ENCODE results near the gene BLZF1.
"Not testable (repeated sequence)": the region's sequence is repeated elsewhere in the genome, so short reads cannot be mapped to it uniquely, and the experiment has no call there.

BLZF1 gene

GRCh38 chr1:169360415-169360814 lies 7.6 kb upstream of the BLZF1 start:
- DNase-seq (ENCODE audit: low spot score): no peak

- DNase-seq (ENCODE audit: low spot score): no peak
Observed at GRCh38 chr1:169361281-169361680, 6.7 kb upstream of the BLZF1 start.

DNA sequence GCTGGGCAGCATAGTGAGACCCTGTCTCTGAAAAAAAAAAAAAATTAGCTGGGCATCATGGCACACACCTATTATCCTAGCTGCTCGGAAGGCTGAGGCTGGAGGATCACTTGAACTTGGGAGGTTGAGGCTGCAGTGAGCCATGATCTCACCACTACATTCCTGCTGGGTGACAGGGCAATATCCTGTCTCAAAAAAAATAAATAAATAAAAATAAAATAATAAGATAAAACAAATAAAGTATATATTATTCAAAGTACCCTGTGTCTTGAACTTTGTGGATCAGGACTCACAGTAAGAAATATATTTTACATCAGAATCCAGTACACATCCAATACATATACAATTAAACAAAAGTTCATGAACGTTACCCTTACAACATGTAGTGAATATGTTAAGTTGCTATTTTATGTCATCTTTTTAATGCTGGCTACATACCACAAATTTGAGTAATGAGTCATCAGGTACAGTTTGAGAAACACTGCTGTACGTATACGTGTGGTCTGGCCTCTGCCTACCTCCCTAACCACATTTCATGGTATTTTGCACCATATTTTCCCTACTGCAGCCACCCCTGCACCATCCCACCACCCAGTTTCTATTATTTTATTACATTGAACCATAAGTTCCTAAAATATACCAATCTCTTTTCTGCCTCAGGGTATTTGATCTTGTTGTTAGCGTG lies 4.8 kb upstream of the BLZF1 start:
- peak; percentile 47 for DNase-seq (ENCODE audit: low spot score)

DNA sequence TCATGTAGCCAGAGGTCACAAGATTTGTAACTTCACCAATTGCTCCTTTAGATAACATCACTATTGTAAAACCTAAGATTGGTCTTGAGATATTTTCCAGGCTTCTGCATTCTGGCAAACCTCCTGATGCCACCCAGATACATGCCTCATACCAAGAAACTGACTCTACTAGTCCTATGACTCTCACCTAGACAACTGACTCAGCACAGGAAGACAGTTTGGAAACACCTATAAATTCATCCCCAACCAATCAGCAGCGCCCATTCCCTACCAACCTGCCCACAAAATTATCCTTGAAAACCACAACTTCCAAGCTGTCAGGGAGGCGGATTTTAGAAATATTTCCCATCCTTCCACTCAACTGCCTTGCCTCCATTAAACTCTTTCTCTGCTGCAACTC lies 3.0 kb upstream of the BLZF1 start:
- no peak for DNase-seq (ENCODE audit: low spot score)

DNA sequence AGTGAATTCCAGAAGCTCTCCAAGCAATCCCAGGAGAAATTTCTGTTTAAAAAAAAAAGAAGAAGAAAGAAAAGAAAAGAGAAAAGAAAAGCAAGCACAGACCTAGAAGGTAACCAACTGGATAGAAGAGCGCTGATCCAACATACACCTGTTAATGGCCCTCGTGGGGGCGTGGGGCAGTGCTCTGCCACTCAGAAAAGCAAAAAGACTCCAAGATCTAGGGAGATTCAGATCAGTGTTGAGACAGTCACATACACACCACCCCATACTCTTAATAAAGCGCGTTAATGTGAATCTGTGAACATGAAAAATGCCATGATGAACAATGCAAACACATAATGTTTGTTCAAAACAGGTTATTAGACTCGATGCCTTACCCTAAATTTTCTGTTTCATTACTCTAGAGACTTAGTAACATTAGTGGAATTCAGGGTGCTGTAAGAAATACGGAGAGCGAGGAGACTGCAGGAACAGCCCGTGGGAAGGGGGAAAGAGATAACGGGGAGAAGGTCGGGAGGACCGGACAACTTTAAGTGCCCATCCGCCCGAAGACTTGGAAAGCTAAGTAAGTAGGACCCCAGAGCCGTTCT lies 804 bp upstream of the BLZF1 start:
- DNase-seq (ENCODE audit: low spot score): no peak

GRCh38 chr1:169368406-169368769 lies 393 bp downstream of the BLZF1 start:
- DNase-seq (ENCODE audit: low spot score): peak; percentile 13

- DNase-seq (ENCODE audit: low spot score): no peak
Observed at GRCh38 chr1:169371404-169371803, 3.4 kb downstream of the BLZF1 start.

DNA sequence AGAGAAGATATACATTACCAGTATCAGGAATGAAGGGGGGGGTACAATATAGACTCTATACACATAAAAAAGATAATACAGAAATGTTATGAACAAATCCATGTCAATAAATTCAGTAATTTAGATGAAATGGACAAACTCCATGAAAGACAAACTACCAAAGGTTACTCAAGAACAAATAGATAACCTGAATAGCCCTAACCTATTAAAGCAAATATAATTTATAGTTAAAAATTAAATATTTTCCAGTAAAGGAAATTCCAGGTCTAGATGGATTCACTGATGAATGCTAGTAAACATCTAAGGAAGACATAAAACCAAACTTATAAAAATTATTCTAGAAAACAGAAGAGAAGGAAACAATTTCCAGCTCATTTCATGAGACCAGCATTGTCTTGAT lies 13.2 kb downstream of the BLZF1 start:
- no peak for DNase-seq (ENCODE audit: low spot score)

DNA sequence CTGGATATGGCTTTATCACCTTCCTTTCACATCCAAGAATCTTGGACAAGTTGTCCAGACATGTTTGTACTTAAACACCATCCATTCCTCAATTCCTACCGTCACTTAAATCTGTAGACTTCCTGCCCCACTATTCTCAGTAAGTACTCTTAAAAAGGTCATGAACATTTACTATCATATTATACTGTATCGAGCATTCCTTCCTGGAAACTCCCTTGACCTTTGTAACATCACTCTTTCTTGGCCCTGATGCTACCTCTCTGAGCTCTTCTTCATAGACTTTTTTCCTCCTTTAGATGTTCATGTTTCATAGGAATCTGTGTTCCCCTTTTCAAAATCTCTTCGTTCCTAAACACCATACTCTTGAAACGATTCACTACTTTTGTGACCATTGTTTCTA lies 15.5 kb downstream of the BLZF1 start:
- no peak for DNase-seq (ENCODE audit: low spot score)

GRCh38 chr1:169387399-169387798 lies 19.4 kb downstream of the BLZF1 start:
- DNase-seq (ENCODE audit: low spot score): no peak

DNA sequence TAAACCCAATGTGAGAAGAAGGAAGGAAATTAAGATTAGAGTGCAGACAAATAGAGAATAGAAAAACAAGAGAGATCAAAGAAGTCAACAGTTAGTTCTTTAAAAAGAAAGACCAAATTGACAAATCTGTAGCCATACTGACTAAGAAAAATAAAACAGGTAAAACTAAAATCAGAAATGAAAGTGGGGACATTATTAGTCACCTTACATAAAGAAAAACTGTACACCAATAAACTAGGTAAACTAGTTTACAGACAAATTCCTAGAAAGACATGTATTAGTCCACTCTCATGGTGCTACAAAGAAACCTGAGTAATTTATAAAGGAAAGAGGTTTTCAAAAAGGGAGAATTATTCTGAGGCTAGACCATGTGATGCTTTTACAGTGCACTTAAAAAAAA lies 22.3 kb downstream of the BLZF1 start:
- DNase-seq (ENCODE audit: low spot score): no peak

- no peak for DNase-seq (ENCODE audit: low spot score)
Observed at GRCh38 chr1:169392406-169392805, 24.4 kb downstream of the BLZF1 start.

DNA sequence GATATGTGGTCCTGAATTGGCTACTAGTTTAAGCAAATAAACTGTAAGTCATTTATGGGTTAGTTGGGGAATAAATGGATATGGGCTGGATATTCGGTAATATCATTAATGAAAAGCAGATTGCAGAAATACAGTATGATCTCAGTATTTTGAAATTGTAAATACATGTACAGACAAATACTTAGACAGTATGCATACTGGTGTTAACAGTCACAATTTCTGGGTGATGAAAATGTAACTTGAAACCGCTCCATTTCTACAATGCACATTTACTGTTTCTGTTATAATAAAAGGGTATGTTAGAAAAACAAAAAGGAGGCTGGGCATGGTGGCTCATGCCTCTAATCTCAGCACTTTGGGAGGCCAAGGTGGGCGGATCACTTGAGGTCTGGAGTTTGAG lies 28.0 kb downstream of the BLZF1 start:
- no peak for DNase-seq (ENCODE audit: low spot score)

DNA sequence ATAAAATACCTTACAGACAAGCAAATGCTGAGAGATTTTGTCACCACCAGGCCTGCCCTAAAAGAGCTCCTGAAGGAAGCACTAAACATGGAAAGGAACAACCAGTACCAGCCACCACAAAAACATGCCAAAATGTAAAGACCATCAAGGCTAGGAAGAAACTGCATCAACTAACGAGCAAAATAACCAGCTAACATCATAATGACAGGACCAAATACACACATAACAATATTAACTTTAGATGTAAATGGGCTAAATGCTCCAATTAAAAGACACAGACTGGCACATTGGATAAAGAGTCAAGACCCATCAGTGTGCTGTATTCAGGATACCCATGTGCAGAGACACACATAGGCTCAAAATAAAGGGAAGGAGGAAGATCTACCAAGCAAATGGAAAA lies 34.6 kb downstream of the BLZF1 start:
- DNase-seq (ENCODE audit: low spot score): not testable (repeated sequence)

DNA sequence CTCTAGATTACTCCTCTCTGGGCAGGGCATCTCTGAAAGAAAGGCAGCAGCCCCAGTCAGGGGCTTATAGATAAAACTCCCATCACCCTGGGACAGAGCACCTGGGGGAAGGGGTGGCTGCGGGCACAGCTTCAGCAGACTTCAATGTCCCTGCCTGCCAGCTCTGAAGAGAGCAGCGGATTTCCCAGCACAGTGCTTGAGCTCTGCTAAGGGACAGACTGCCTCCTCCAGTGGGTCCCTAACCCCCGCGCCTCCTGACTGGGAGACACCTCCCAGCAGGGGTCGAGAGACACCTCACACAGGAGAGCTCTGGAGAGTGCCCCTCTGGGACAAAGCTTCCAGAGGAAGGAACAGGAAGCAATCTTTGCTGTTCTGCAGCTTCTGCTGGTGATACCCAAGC lies 40.3 kb downstream of the BLZF1 start:
- DNase-seq (ENCODE audit: low spot score): not testable (repeated sequence)

DNA sequence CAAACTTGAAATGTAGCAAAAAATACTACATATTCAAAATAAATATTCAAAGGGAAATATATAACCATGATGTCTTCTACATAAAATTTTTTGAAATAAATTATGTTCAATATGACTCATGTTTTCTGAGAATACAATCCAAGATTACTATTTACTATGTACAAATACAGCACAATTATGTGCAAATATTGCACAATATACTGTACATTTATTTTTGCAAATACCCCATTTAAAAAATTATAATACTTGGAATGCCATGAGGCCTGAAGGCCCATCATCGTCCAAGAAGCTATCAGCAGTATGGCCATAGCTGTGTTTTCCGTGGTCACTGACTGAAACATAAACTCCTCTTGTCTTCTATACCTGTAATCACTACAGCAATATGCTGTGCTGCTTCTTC lies 47.0 kb downstream of the BLZF1 start:
- no peak for DNase-seq (ENCODE audit: low spot score)

- no peak for DNase-seq (ENCODE audit: low spot score)
Observed at GRCh38 chr1:169421309-169421708, 53.3 kb downstream of the BLZF1 start.

DNA sequence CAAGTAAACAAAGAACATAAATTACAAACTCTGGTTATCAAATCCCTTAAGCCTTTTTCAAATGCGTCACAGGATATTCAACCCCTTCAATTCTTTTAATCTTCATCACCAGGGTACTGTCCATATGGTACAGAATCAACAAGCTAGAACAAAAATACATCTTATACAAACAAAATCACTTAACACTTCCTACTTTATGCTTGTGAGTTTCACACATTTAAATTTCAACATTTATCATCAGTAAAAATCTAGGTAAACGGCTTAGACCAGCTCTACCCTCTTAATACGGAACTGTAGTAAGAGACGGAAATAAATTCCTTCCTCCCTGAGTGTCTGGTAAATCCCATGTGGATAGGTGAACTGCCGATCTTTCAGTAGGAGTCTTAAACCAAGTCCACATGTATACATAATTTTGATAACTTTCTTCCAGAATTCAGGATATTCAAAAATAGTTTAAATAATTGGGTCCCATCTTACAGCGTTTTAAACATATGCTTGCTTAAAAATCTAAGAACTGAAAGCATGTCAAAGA lies 58.2 kb downstream of the BLZF1 start:
- DNase-seq (ENCODE audit: low spot score): no peak

GRCh38 chr1:169427081-169427641 lies 59.2 kb downstream of the BLZF1 start, which contains the start of gene CCDC181:
CCDC181 (minus strand) TSS chr1:169427474; CDS start chr1:169424927, 2,547 bp downstream.
- peak; percentile 48 for DNase-seq (ENCODE audit: low spot score)

All from COLO829 (cell line).